ENCODE data around the gene ARHGAP31. TPM values are rescaled to one million over a fixed set of nuclear protein-coding genes. Genes with fewer than 3 reads are reported as not detected.

The ARHGAP31 gene
- total RNA-seq, 1 donor from 2014 or later: 0.84 TPM

- no peak for DNase-seq (ENCODE audit: low spot score, unreplicated experiment)
- Mint-ChIP-seq H3K4me3 (ENCODE audit: low read depth) (no peak overlapping the region), H3K27ac (no peak overlapping the region), H3K9me3 (ENCODE audit: low read depth) (no peaks in the 10 kb centered on the region), H3K4me1 (ENCODE audit: low read depth) (peaks cover 5% of the 10 kb centered on the region), H3K27me3 (no peaks in the 10 kb centered on the region), H3K36me3 (ENCODE audit: insufficient read depth) (peaks cover 2% of the 10 kb centered on the region)
- no peak for TF ChIP-seq CTCF (IDR thresholded peaks at IDR 0.05; ENCODE audit: unreplicated experiment)
These were observed 15.4 kb downstream of the ARHGAP31 start for GRCh38 chr3:119309591-119309990.

GRCh38 chr3:119310071-119310470, 15.9 kb downstream of the ARHGAP31 start:
- Mint-ChIP-seq H3K27me3 (no peaks in the 10 kb centered on the region), H3K4me3 (ENCODE audit: low read depth) (no peak overlapping the region), H3K9me3 (ENCODE audit: low read depth) (no peaks in the 10 kb centered on the region), H3K36me3 (ENCODE audit: insufficient read depth) (peaks cover 2% of the 10 kb centered on the region), H3K27ac (no peak overlapping the region), H3K4me1 (ENCODE audit: low read depth) (peaks cover 5% of the 10 kb centered on the region)
- TF ChIP-seq CTCF (IDR thresholded peaks at IDR 0.05; ENCODE audit: unreplicated experiment): no peak
- no peak for DNase-seq (ENCODE audit: low spot score, unreplicated experiment)

GRCh38 chr3:119311081-119311925, 17.1 kb downstream of the ARHGAP31 start:
- Mint-ChIP-seq H3K4me3 (ENCODE audit: low read depth) (no peak overlapping the region), H3K36me3 (ENCODE audit: insufficient read depth) (peaks cover 2% of the 10 kb centered on the region), H3K4me1 (ENCODE audit: low read depth) (peaks cover 5% of the 10 kb centered on the region), H3K27ac (no peak overlapping the region), H3K27me3 (no peaks in the 10 kb centered on the region), H3K9me3 (ENCODE audit: low read depth) (no peaks in the 10 kb centered on the region)
- no peak for TF ChIP-seq CTCF (IDR thresholded peaks at IDR 0.05; ENCODE audit: unreplicated experiment)
- DNase-seq (ENCODE audit: low spot score, unreplicated experiment): no peak

GRCh38 chr3:119313461-119313860, 19.3 kb downstream of the ARHGAP31 start:
- Mint-ChIP-seq H3K9me3 (ENCODE audit: low read depth) (no peaks in the 10 kb centered on the region), H3K27ac (no peak overlapping the region), H3K36me3 (ENCODE audit: insufficient read depth) (peaks cover 2% of the 10 kb centered on the region), H3K4me1 (ENCODE audit: low read depth) (peaks cover 5% of the 10 kb centered on the region), H3K27me3 (no peaks in the 10 kb centered on the region), H3K4me3 (ENCODE audit: low read depth) (no peak overlapping the region)
- DNase-seq (ENCODE audit: low spot score, unreplicated experiment): no peak
- TF ChIP-seq CTCF (IDR thresholded peaks at IDR 0.05; ENCODE audit: unreplicated experiment): no peak

GRCh38 chr3:119314821-119315220, 20.6 kb downstream of the ARHGAP31 start:
- Mint-ChIP-seq H3K4me3 (ENCODE audit: low read depth) (no peak overlapping the region), H3K27me3 (no peaks in the 10 kb centered on the region), H3K36me3 (ENCODE audit: insufficient read depth) (peaks cover 2% of the 10 kb centered on the region), H3K9me3 (ENCODE audit: low read depth) (no peaks in the 10 kb centered on the region), H3K27ac (no peak overlapping the region), H3K4me1 (ENCODE audit: low read depth) (peaks cover 5% of the 10 kb centered on the region)
- no peak for DNase-seq (ENCODE audit: low spot score, unreplicated experiment)
- no peak for TF ChIP-seq CTCF (IDR thresholded peaks at IDR 0.05; ENCODE audit: unreplicated experiment)

Measured in progenitor cell of endocrine pancreas (in vitro differentiated cells).